Stimulated activated effector memory CD8-positive, alpha-beta T cell treated with anti-CD3 and anti-CD28 coated beads, Interleukin-12 subunit alpha, Interleukin-12 subunit beta, amount 100 ng/mL, for 72 hours (primary cell): ENCODE results near the gene MRNIP.

ENCODE experiments used
- ATAC-seq: fragments of 150-1000 bp; cut with Tn5 transposase; 2 replicates; pipeline ENCODE4 v1.10.0; 2021
- DNase-seq, 2 donors: peaks; one replicate each; pipeline ENCODE4 v3.0.0; 2021 to 2022; ENCODE audit warnings: low spot score in 2 of 2
- H3K27ac Mint-ChIP-seq: one replicate; pipeline ENCODE4 v1.8.0; 2022; ENCODE audit warnings: mild to moderate bottlenecking, mixed read lengths
- H3K36me3 Mint-ChIP-seq: one replicate; pipeline ENCODE4 v1.8.0; 2022; ENCODE audit warnings: mild to moderate bottlenecking, mixed read lengths
- H3K4me1 Mint-ChIP-seq: one replicate; pipeline ENCODE4 v1.8.0; 2022; ENCODE audit warnings: mixed read lengths
- H3K4me3 Mint-ChIP-seq: one replicate; pipeline ENCODE4 v1.8.0; 2022; ENCODE audit warnings: mild to moderate bottlenecking, mixed read lengths
- H3K9me3 Mint-ChIP-seq: one replicate; pipeline ENCODE4 v1.8.0; 2022; ENCODE audit warnings: mixed read lengths

Gene MRNIP

DNA sequence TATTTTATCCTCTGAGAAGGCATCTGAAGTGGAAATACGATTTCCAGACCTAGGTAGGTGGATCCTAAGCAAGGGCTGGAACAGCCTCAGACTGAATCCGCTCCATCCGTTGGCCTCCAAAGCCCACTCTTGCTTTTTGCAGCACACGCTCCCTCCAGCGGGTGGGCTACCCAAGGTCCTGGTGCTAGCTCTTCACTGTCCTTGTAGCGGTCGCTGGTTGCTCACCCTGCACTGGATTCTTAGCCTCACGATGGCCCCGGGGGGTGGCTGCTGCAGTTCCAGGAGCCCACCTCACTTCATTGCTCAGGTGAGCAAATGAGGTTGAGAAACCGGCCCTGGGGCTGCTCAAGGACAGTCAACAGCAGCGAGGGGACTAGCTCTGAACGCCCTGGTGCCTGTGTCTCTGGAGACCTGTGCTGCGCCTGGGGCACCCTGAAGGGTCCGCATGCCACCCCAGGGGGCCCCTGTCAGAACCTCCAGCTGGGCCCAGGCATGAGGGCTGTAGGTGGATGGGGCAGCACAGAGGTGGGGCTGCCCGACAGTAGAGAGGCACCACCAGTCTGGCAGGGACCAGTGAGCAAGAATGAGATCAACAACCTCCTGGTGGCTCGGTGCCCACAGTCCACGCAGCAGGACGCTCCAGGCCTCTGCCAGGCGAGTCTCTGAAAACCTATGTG lies 56.3 kb downstream of the MRNIP start:
- Mint-ChIP-seq H3K36me3 (peaks cover 44% of the 10 kb centered on the region), H3K27ac (peak overlapping the region; percentile 90), H3K4me1 (peaks cover 47% of the 10 kb centered on the region), H3K9me3 (no peaks in the 10 kb centered on the region), H3K4me3 (peak overlapping the region; percentile 84)
- no peak for ATAC-seq
- DNase-seq = no peak

DNA sequence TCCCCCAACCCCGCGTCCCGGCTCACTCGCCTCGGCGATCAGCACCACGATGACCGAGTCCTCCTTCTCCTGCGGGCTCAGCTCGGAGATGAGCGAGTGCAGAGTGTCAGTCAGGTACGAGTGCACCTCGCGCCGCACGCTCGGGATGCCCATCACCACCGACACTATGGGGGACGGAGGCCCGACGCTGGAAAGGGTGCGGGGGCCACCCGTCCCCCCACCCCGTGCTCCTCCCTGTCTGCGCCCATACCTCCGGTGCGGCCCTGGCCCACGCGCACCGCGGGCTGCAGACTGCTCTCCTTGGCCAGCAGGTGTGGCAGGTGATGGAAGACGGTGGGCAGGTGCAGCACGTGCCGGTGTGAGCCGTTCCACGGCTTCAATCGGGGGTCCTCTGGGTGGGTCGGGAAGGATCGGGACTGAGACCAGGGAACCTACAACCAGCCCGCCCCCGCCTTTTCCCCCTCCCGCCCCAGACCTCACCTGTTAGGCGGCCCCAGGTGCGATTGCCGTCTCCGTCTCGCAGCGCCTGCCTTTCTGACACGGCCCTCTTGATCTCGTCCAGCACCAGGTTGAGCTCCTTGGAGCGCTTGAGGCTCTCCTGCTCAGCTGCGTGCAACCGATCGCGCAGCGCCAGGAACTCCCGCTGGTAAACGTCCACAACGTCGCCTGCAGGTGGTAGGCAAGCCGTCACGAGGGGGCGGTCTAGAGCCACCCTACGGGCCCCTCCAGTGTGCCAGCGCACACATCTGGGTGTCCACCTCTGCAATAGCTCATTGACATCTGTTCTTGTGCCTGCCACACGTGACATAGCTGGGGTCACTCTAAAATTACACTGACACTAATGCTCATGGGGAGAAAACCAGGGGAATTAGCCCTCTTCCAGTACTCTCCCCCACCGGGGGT lies 57.1 kb downstream of the MRNIP start:
- Mint-ChIP-seq H3K9me3 (no peaks in the 10 kb centered on the region), H3K36me3 (peaks cover 52% of the 10 kb centered on the region), H3K27ac (peak overlapping the region; percentile 76), H3K4me1 (peaks cover 54% of the 10 kb centered on the region), H3K4me3 (no peak overlapping the region)
- DNase-seq = peak; percentile 80 to 89
- peak; percentile 62 for ATAC-seq

DNA sequence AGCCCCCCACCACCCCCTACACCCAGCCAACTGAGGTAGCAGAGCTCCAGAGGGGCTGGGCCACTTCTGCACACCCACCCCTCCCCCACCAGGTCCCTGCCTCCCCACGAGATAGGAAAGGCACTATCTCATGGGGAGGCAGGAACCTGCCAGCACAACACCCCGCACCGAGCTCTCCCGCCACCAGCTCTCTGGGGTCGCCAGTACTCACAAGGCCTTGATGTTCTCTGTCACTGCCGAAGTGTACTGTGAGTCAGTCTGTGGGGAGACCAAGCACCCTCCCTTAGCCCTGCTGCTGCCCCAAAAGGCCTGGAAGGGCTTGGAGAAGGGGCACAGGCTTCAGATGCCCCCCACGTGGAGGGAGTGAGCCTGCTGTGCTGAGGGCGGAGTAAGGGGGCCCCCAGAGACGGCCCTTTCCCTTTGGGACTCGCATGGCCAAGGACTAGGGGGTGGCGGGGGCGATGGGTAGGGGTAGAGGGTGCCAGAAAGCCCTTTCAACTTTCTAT lies 57.9 kb downstream of the MRNIP start:
- Mint-ChIP-seq H3K9me3 (no peaks in the 10 kb centered on the region), H3K4me1 (peaks cover 54% of the 10 kb centered on the region), H3K36me3 (peaks cover 53% of the 10 kb centered on the region), H3K27ac (no peak overlapping the region), H3K4me3 (no peak overlapping the region)
- ATAC-seq = no peak
- DNase-seq = no peak

DNA sequence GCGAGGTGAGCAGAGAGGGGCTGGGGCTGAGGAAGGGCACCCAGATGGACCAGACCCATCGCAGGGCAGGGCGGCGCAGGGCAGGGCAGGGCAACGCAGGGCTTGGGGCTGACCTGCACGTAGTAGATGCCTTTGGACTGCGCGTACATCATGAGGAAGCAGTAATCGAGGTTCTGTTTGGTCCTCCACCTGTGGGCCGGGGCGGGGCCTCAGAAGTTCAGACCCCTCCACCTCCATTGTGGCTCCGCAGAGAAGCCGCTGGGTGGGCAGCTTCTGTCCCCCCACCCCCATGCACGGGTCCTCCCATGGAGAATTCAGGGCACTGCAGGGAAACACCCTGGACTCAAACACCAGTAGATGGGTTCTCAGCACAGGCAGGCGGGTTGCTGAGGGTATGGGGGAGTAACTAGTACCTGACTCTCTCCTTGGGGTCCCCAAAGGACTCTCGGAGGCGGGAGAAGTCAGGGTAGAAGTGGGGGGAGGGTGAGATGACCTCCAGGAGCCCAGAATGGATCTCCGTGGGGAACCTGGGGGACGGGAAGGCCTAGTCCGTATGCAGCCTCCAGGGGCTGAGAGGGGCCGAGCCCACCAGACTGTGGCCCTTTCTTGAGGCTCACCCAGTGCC lies 58.4 kb downstream of the MRNIP start:
- no peak overlapping the region for H3K27ac Mint-ChIP-seq
- H3K4me1 Mint-ChIP-seq = peaks cover 55% of the 10 kb centered on the region
- H3K9me3 Mint-ChIP-seq = no peaks in the 10 kb centered on the region
- no peak overlapping the region for H3K4me3 Mint-ChIP-seq
- DNase-seq (no peak), ATAC-seq (no peak)
- H3K36me3 Mint-ChIP-seq = peaks cover 48% of the 10 kb centered on the region

DNA sequence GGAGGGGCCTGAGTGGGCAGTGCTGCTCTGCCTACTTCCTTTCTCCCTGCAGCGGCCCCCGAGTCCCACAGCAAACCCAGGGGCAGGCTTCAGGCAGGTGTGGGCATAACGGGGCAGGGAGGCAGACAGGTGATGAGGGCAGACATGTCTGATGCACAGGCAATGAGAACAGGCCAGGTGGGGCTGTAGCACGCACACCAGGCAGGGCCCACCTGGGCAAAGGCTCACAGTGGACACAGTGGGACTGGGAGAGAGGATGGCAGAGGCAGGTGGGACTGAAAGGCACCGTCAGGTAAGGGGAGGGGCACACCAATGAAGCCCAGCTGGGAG lies 59.0 kb downstream of the MRNIP start:
- DNase-seq (no peak), ATAC-seq (no peak)
- no peak overlapping the region for H3K27ac Mint-ChIP-seq
- peaks cover 55% of the 10 kb centered on the region for H3K4me1 Mint-ChIP-seq
- H3K9me3 Mint-ChIP-seq = no peaks in the 10 kb centered on the region
- no peak overlapping the region for H3K4me3 Mint-ChIP-seq
- H3K36me3 Mint-ChIP-seq = peaks cover 42% of the 10 kb centered on the region

DNA sequence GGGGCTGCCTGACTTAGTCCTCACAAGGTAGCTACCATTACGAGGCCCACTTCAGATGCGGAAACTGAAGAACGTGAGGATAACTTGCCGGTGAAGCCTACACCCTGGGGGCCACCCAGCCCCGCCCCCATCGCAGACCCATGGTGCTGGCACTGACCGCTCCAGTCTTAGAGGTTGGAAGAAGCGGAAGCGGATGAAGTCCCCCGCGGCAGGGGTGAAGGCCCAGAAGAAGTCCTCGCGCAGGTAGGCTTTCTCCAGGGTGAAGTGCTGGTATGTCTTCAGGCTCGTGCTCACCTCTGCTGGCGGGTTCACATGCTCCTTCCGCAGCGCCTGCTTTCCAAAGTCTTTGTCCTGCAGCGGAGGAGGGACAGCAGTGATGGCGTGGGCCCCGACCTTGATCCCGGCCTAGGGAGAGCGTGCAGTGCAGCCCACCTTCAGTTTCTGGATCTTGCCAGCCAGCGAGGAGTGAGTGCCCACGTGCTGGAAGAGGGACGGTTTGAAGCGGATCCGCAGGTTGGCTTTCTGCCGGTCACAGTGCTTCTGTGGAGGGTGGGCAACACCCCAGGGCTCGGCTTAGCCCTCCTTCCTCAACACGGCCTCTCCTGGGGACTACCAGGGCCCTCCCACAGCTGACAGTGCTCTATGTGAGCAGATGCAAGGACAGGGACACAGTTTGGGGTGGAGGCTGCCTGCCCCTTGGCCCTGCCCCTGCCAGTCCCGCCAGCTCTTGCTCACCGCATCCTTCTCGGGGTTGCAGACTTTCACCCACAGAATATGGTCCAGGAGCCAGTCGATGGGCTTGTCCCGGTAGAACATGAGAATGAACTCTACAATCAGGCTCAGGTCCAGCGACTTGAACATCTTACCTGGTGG lies 59.6 kb downstream of the MRNIP start:
- no peak overlapping the region for H3K27ac Mint-ChIP-seq
- DNase-seq (no peak), ATAC-seq (no peak)
- no peak overlapping the region for H3K4me3 Mint-ChIP-seq
- no peaks in the 10 kb centered on the region for H3K9me3 Mint-ChIP-seq
- H3K36me3 Mint-ChIP-seq = peaks cover 42% of the 10 kb centered on the region
- peaks cover 55% of the 10 kb centered on the region for H3K4me1 Mint-ChIP-seq

DNA sequence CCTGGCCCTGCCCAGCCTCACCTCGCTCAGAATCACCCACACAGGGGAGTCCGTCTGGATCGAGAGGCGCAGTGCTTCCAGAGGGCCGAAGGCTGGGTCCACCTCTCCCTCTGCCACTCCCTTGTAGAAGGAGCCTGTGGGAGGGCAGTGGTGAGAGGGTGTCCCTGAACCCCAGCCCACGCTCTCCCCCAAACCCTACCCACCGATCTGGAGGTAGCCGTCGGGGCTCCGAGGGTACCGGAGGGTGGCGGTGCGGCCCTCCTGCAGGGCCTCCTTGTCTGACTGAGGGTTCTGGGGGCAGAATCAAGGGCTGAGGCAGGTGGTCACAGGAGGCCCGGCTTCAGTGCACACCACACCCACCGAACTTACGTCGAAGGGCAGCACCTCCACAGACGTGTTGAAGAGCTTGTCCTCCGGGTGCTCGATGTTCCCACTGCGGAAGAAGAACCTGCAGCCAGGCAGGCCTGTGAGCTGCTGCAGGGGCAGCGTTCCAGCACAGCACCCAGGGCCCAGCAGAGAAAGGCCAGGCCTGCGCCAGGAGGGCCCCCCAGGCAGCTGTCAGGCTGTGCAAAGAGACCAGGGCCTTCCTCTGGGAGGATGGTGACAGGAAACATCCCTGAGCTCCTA lies 60.4 kb downstream of the MRNIP start:
- no peaks in the 10 kb centered on the region for H3K9me3 Mint-ChIP-seq
- peaks cover 48% of the 10 kb centered on the region for H3K36me3 Mint-ChIP-seq
- no peak for ATAC-seq
- H3K4me3 Mint-ChIP-seq = no peak overlapping the region
- H3K4me1 Mint-ChIP-seq = peaks cover 55% of the 10 kb centered on the region
- DNase-seq = no peak
- no peak overlapping the region for H3K27ac Mint-ChIP-seq

DNA sequence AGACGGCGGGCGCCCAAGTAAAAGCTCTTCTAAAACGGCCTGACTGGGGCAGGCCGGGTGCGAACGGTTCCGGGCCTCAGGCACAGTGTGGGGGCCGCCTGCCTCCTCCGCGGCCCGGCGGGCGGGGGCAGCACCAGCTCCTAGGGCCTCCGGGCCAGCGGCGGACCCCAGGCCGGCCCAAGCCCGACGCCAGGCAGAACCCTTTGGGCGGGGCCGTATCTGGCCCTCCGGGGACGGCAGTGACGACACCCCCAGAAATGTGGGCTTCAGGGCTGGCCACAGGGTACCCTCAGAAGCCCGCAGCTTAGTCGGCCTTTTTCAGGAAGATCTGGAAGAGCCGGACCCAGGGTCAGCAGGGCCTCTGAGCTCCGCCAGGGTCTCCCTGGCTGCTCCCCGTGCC lies 60.9 kb downstream of the MRNIP start:
- no peak overlapping the region for H3K27ac Mint-ChIP-seq
- H3K9me3 Mint-ChIP-seq = no peaks in the 10 kb centered on the region
- DNase-seq (no peak), ATAC-seq (no peak)
- H3K4me1 Mint-ChIP-seq = peaks cover 54% of the 10 kb centered on the region
- no peak overlapping the region for H3K4me3 Mint-ChIP-seq
- H3K36me3 Mint-ChIP-seq = peaks cover 50% of the 10 kb centered on the region

DNA sequence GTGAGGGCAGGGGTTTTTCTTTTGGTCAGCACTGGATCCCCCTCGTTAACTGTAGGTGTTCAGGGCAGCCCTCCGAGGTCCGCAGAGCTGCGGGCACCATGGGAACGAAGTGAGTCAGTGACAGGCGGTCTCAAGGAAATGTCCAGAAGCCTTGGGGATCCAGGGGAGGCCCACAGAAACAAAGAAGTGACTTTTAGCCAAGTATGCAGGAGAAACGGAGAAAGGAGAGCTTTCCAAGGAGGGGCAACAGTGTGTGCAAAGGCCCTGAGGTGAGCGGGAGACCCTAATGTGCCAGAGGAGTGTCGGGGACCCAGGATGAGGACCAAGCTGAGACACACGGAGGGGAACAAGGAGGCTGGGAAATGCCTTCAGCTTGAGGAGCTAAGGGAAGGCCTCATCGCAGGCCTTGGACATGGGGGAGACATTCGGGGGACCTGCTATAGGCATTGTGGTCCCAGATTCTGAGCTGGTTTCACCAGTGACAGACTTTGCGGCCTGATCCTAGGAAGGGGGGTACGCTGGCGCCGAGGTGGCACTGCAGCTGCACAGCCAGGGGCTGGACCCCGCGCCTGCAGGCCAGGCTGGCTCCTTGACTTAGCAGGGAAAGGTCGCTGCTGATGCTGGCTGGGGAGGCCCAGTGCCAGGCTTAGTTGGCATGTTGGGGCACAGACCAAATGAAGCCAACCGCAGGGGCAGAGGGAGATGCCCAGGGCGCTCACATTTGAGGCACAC lies 61.6 kb downstream of the MRNIP start:
- peaks cover 47% of the 10 kb centered on the region for H3K4me1 Mint-ChIP-seq
- ATAC-seq (no peak), DNase-seq (no peak)
- H3K27ac Mint-ChIP-seq = peak overlapping the region; percentile 86
- H3K36me3 Mint-ChIP-seq = peaks cover 52% of the 10 kb centered on the region
- H3K4me3 Mint-ChIP-seq = peak overlapping the region; percentile 63
- no peaks in the 10 kb centered on the region for H3K9me3 Mint-ChIP-seq

DNA sequence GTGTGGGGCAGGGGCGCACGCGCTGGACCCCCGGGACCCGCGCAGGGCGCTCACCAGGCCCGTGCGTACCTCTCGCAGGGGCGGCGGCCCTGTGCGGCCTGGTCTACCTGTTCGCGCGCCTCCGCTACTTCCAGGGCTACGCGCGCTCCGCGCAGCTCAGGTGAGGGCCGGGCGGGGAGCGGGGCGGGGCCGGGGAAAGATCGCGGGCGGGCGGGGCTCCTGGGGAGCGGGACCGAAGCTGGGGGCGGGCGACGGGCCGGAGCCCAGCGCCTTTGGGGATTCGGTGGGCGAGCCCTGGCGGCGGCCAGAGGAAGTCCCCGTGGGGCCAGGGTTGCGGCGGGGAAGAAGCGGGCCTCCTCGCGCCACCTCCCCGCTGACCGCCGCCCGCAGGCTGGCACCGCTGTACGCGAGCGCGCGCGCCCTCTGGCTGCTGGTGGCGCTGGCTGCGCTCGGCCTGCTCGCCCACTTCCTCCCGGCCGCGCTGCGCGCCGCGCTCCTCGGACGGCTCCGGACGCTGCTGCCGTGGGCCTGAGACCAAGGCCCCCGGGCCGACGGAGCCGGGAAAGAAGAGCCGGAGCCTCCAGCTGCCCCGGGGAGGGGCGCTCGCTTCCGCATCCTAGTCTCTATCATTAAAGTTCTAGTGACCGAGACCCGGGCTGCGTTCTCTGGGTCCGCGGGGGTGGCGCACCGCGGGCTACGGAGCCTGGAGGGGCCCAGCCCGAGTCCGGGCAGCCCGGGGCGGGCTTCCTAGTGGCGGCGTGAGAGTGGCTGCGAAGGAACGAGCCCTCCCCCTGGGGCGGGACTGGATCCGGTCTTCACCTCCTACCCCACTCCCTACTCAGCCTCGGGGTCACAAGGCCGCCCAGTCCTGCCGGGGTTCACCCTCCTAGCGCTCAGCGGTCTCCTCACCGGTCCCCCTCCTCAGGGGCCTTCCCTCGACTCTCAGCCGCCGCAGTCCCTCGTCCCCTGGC lies 62.5 kb downstream of the MRNIP start:
- H3K27ac Mint-ChIP-seq = peak overlapping the region; percentile 86
- H3K36me3 Mint-ChIP-seq = peaks cover 48% of the 10 kb centered on the region
- peak; percentile 80 for ATAC-seq
- peak; percentile 73 to 88 for DNase-seq
- H3K4me3 Mint-ChIP-seq = peak overlapping the region; percentile 63
- H3K9me3 Mint-ChIP-seq = no peaks in the 10 kb centered on the region
- H3K4me1 Mint-ChIP-seq = peaks cover 41% of the 10 kb centered on the region

DNA sequence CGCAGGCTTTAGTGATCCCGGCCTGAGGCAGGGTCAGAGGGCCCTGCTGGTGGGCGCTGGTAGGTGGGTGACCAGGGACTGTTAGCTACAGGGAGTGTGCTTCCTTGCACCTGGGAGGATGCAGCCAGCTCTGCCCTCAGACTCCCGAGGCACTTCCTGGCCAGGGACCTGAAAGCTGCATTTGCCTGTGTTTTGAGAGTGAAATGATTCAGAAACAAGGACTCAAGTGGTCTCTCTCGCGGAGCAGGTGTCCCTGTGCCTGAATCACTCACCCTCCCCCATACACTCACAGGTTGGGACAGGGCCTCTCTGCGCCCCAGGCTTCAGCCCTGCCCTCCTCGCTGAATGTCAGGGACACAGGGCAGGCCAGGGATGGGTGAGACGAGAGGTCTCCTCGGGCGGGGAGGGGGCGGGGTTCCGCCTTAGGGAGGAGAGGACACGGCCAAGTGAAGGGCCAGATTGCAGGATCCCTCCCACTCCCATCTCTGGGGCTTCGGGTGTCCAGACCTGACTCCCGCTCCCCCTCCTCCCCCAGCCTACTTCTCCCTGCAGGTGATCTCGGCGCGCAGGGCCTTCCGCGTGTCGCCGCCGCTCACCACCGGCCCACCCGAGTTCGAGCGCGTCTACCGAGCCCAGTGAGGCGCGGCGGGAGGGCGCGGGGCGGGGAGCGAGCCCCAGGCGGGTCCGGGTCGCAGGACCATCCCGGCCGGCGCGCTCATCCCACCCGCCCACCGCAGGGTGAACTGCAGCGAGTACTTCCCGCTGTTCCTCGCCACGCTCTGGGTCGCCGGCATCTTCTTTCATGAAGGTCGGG lies 63.4 kb downstream of the MRNIP start:
- H3K4me1 Mint-ChIP-seq = peaks cover 41% of the 10 kb centered on the region
- peak overlapping the region; percentile 93 for H3K27ac Mint-ChIP-seq
- peaks cover 52% of the 10 kb centered on the region for H3K36me3 Mint-ChIP-seq
- peak overlapping the region; percentile 63 for H3K4me3 Mint-ChIP-seq
- no peak for DNase-seq
- ATAC-seq = no peak
- H3K9me3 Mint-ChIP-seq = no peaks in the 10 kb centered on the region

DNA sequence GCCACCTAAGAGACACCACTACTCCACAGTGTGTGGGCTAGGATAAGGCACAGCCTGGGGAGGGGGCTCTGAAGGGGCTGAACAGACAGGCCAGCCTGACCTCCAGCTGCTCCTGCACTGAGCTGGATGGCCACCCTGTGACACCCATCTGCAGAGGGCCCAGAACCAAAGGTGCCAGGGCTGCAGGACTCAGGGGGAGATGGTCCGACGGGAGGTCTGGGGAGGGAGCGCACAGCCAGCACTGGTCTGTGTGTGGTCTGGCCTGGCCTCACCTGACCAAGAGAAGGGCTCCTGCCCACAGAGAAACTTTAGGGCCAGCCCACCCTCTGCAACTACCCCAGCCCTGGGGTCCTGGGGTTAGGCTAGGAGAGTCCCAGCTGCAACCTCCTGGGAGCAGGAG lies 64.0 kb downstream of the MRNIP start:
- ATAC-seq (no peak), DNase-seq (no peak)
- H3K27ac Mint-ChIP-seq = peak overlapping the region; percentile 93
- H3K9me3 Mint-ChIP-seq = no peaks in the 10 kb centered on the region
- peaks cover 37% of the 10 kb centered on the region for H3K4me1 Mint-ChIP-seq
- H3K4me3 Mint-ChIP-seq = peak overlapping the region; percentile 63
- peaks cover 45% of the 10 kb centered on the region for H3K36me3 Mint-ChIP-seq
